PC-3 (cell line): ENCODE results near the gene TRMT112.

ENCODE experiments used
- CTCF ChIP-seq: fragments of 300-600 bp; sonication (generic); conservative IDR thresholded peaks from 2 replicates; pipeline ENCODE4 v1.5.1; 2017; ENCODE audit warnings: antibody characterized with exemption, low read depth, mild to moderate bottlenecking, low read length
- EZH2 ChIP-seq: fragments of 300-600 bp; sonication (generic); IDR thresholded peaks from one replicate; pipeline ENCODE4 v1.6.1; 2017; ENCODE audit warnings: antibody characterized with exemption, mild to moderate bottlenecking, low read length; ENCODE audit not compliant: unreplicated experiment
- EZH2phosphoT487 ChIP-seq: fragments of 300-600 bp; sonication (generic); IDR thresholded peaks from 2 replicates; pipeline ENCODE4 v1.6.1; 2018; ENCODE audit warnings: mild to moderate bottlenecking, antibody characterized with exemption, low read length, borderline replicate concordance

GRCh38 chr11:64331569-64332371 lies 14.4 kb upstream of the TRMT112 start:
- TF ChIP-seq CTCF (peak; percentile 85), EZH2phosphoT487 (no peak), EZH2 (no peak)
